HepG2 (cell line): Measurements from ENCODE around the gene PLXDC2. TPM values are rescaled to one million over a fixed set of nuclear protein-coding genes. Genes with fewer than 3 reads are reported as not detected.

ENCODE experiments used
- ATAC-seq: fragments of 200-7000 bp; cut with Tn5 transposase; 3 replicates; pipeline ENCODE4 v1.9.1; 2020; ENCODE audit warnings: mild to moderate bottlenecking, moderate library complexity
- BruUV-seq: library from RNA; stranded (reverse); fragments of 400-500 nt; replicated peaks from 2 replicates; lab custom pipeline; 2021; lab: Mats Ljungman, UMichigan
- CTCF ChIA-PET: fragments of 300-600 bp; formaldehyde crosslinking; extraction: SDS; loops from one replicate; lab custom pipeline; 2021; ENCODE audit warnings: low total read pairs, inconsistent platforms, low intra/inter-chr PET ratio; lab: Yijun Ruan, JAX
- POLR2A ChIA-PET: fragments of 350-600 bp; sonication (Branson Sonifier 250); formaldehyde crosslinking; loops from one replicate; lab custom pipeline; 2020; ENCODE audit warnings: antibody characterized with exemption, inconsistent platforms; lab: Yijun Ruan, JAX
- DNase-seq: peaks from one replicate; pipeline ENCODE4 v3.0.0-alpha.2; 2015; ENCODE audit warnings: low spot score
- FAIRE-seq: peaks from 3 replicates; lab custom pipeline; 2011; peaks lifted over from hg19 to GRCh38; lab: Jason Lieb, UNC
- H2AFZ ChIP-seq: one replicate; pipeline ENCODE4 v1.6.1; 2011; ENCODE audit warnings: low read length, inconsistent platforms
- H3K27ac ChIP-seq: fragments of 300-600 bp; 3 replicates; pipeline ENCODE4 v1.8.0; 2011; ENCODE audit warnings: mixed run types, mild to moderate bottlenecking, mixed read lengths, low read length, inconsistent platforms; ENCODE audit not compliant: insufficient read depth; ENCODE audit errors: extremely low read length
- H3K27me3 ChIP-seq, 2 experiments: fragments of 200-600 bp in 1 of 2; 2 replicates in 1 of 2; 3 replicates in 1 of 2; pipeline versions ENCODE4 v1.6.0 to v1.8.0; 2011; ENCODE audit warnings: low read length in 2 of 2, mild to moderate bottlenecking in 2 of 2, moderate library complexity in 2 of 2, inconsistent platforms in 1 of 2; ENCODE audit not compliant: insufficient read depth in 2 of 2, control insufficient read depth in 1 of 2
- H3K36me3 ChIP-seq, 2 experiments: fragments of 200-600 bp in 1 of 2; replicated peaks in 1 of 2; 2 replicates in 1 of 2; 3 replicates in 1 of 2; pipeline versions ENCODE4 v1.5.1 to v1.8.0; 2011; ENCODE audit warnings: low read length in 2 of 2, inconsistent platforms in 1 of 2; ENCODE audit not compliant: insufficient read depth in 2 of 2, control insufficient read depth in 1 of 2
- H3K4me1 ChIP-seq: 2 replicates; pipeline ENCODE4 v1.5.1; 2012; ENCODE audit warnings: low read length, inconsistent platforms; ENCODE audit not compliant: insufficient read depth
- H3K4me2 ChIP-seq: 2 replicates; pipeline ENCODE4 v1.6.0; 2011; ENCODE audit warnings: low read depth, low read length, inconsistent platforms
- H3K4me3 ChIP-seq, 3 experiments: fragments of 200-600 bp in 1 of 3; sonication (generic), shearing (Covaris generic) in 1 of 3; replicated peaks in 1 of 3; 2 replicates each; pipeline ENCODE4 v1.5.1; 2011 to 2016; ENCODE audit warnings: low read length in 3 of 3, inconsistent platforms in 2 of 3, low read depth in 2 of 3, mild to moderate bottlenecking in 2 of 3, control low read depth in 1 of 3, mixed read lengths in 1 of 3; ENCODE audit not compliant: insufficient read depth in 1 of 3
- H3K79me2 ChIP-seq: one replicate; pipeline ENCODE4 v1.6.1; 2011; ENCODE audit warnings: low read length, inconsistent platforms; ENCODE audit not compliant: insufficient read depth
- H3K9ac ChIP-seq: 2 replicates; pipeline ENCODE4 v1.6.0; 2011; ENCODE audit warnings: mild to moderate bottlenecking, low read depth, low read length, inconsistent platforms; ENCODE audit not compliant: insufficient read depth
- H3K9me3 ChIP-seq: 2 replicates; pipeline ENCODE4 v1.5.1; 2012; ENCODE audit warnings: mild to moderate bottlenecking, low read length
- H4K20me1 ChIP-seq: 2 replicates; pipeline ENCODE4 v1.6.0; 2011; ENCODE audit warnings: inconsistent platforms, mild to moderate bottlenecking, low read length, moderate library complexity; ENCODE audit not compliant: insufficient read depth
- CEBPB ChIP-seq: IDR thresholded peaks from 2 replicates; pipeline ENCODE4 v1.6.1; 2011; ENCODE audit warnings: low read depth, low read length, improper control_type of control experiment, borderline replicate concordance
- GABPB1 ChIP-seq: IDR thresholded peaks from 2 replicates; pipeline ENCODE4 v1.6.1; 2016; ENCODE audit warnings: mild to moderate bottlenecking, missing genetic modification reagents, moderate library complexity, missing compliant biosample characterization
- SMYD3 ChIP-seq: sonication (generic); formaldehyde crosslinking; IDR thresholded peaks from 2 replicates; pipeline ENCODE4 v1.8.1; 2023; ENCODE audit warnings: mild to moderate bottlenecking, missing genetic modification reagents
- SOX13 ChIP-seq, 3 experiments: fragments of 450-650 bp in 1 of 3; sonication (generic) in 1 of 3; formaldehyde crosslinking in 1 of 3; IDR thresholded peaks in 2 of 3; conservative IDR thresholded peaks in 1 of 3; 2 replicates each; pipeline versions ENCODE4 v1.5.0 to v1.6.1; 2016 to 2020; ENCODE audit warnings: antibody characterized with exemption in 1 of 3, mild to moderate bottlenecking in 1 of 3, missing compliant biosample characterization in 1 of 3, missing genetic modification reagents in 1 of 3, moderate library complexity in 1 of 3
- SOX5 ChIP-seq: IDR thresholded peaks from 2 replicates; pipeline ENCODE4 v1.6.1; 2016; ENCODE audit warnings: borderline replicate concordance
- ZNF576 ChIP-seq: sonication (generic); formaldehyde crosslinking; IDR thresholded peaks from 2 replicates; pipeline ENCODE4 v1.4.0; 2020; ENCODE audit warnings: mild to moderate bottlenecking, missing genetic modification reagents
- ZNF75D ChIP-seq: sonication (generic); formaldehyde crosslinking; IDR thresholded peaks from 2 replicates; pipeline ENCODE4 v1.8.1; 2023; ENCODE audit warnings: missing genetic modification reagents, mild to moderate bottlenecking, borderline replicate concordance
- WGBS: methylation state at CpG from one replicate; pipeline ENCODE4 v1.1.6; 2017; ENCODE audit warnings: low lambda C conversion rate; 5-methylcytosine and 5-hydroxymethylcytosine counted together
- in situ Hi-C: cut with HindIII; loops from 2 replicates; pipeline ENCODE4 v1.10.0; 2017; ENCODE audit warnings: low pct_unique_long_range_greater_than_20kb; ENCODE audit not compliant: extremely low pct_ligation_motif_present
- intact Hi-C: fragments of 100-400 bp; cut with micrococcal nuclease; formaldehyde crosslinking; loops from one replicate; pipeline ENCODE4 v1.10.0; 2022; ENCODE audit not compliant: unreplicated experiment
- polyA plus RNA-seq, 8 experiments: library from polyadenylated mRNA; depleted of rRNA in 3 of 8; stranded (reverse) in 7 of 8; unstranded in 1 of 8; fragments of >200 nt; fragmentation: Illumina TruSeq in 4 of 8; extraction: Trizol in 4 of 8; gene quantifications; 2 replicates each; pipeline versions ENCODE4 v1.2.1 to v1.2.3, GENCODE V29; 2011 to 2016; ENCODE audit warnings: low read depth in 4 of 8, missing spikeins in 1 of 8, mixed read lengths in 1 of 8; ENCODE audit not compliant: insufficient read depth in 1 of 8
- total RNA-seq, 5 experiments: library from RNA; depleted of rRNA; stranded (reverse); fragments of >200 nt; fragmentation: Illumina TruSeq; extraction: Trizol; gene quantifications; 2 replicates each; pipeline ENCODE4 v1.2.3, GENCODE V29; 2016; ENCODE audit warnings: low read depth in 1 of 5
- TF ChIP-seq, protein P1 (sequence below): sonication (generic); formaldehyde crosslinking; IDR thresholded peaks from 2 replicates; pipeline ENCODE4 v1.4.0; 2020; ENCODE audit warnings: mild to moderate bottlenecking, missing genetic modification reagents

PLXDC2 gene
- total and polyA plus RNA-seq, 2 of the 13 experiments (the other 11 are each of a cell fraction or from before 2014, with no cell fraction given): 2.1 to 2.4 TPM

DNA sequence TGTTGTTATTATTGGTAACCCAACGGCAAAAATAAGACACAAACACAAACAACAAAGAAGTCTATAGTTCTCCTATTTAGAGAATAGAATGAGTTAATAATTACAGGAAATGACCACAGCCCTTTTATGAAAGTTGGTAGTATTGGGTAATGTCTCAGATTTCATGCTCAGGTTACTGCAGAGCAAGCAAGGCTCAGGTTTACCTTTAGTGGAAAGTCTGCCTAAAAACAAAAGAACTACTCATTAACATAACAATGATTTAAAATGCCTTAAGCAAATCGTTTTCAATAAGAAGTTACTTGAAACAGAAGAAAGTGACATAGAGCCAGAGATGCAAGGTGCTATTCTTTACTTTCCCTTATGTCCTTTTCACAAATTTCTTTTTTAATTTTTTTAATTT is 441.2 kb downstream of the PLXDC2 start:
- no peak for ATAC-seq
- ChIA-PET POLR2A (no interaction called here), CTCF (no interaction called here)
- Histone ChIP-seq H4K20me1 (no peaks in the 10 kb centered on the region), H3K36me3 (no peaks in the 10 kb centered on the region), H3K4me2 (no peak overlapping the region), H3K4me1 (no peaks in the 10 kb centered on the region), H3K79me2 (no peaks in the 10 kb centered on the region), H2AFZ (no peak overlapping the region), H3K27ac (no peak overlapping the region), H3K27me3 (no peaks in the 10 kb centered on the region), H3K9ac (no peak overlapping the region), H3K9me3 (peaks cover 23% of the 10 kb centered on the region), H3K4me3 (no peak overlapping the region)
- no peak for FAIRE-seq
- TF ChIP-seq, protein P1, sequence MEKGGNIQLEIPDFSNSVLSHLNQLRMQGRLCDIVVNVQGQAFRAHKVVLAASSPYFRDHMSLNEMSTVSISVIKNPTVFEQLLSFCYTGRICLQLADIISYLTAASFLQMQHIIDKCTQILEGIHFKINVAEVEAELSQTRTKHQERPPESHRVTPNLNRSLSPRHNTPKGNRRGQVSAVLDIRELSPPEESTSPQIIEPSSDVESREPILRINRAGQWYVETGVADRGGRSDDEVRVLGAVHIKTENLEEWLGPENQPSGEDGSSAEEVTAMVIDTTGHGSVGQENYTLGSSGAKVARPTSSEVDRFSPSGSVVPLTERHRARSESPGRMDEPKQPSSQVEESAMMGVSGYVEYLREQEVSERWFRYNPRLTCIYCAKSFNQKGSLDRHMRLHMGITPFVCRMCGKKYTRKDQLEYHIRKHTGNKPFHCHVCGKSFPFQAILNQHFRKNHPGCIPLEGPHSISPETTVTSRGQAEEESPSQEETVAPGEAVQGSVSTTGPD (CRISPR knock-in tag): no peak
- peak; percentile 42; the same call in 1 of the 2 replicates for TF ChIP-seq CEBPB
- TF ChIP-seq SOX5 (CRISPR knock-in tag): 0 out of 2 replicates have a peak, but pooled peaks have one; percentile 38
- no peak for TF ChIP-seq ZNF75D (CRISPR knock-in tag)
- no peak for TF ChIP-seq GABPB1
- TF ChIP-seq SOX13 (IDR thresholded peaks at IDR 0.05): no peak
- peak in 1 of 2 experiments; percentile 49; a peak in 1 of 4 replicates for TF ChIP-seq SOX13 (CRISPR knock-in tag; conservative IDR thresholded peaks at IDR 0.05 in 1 of 2, IDR thresholded peaks at IDR 0.05 in 1 of 2)
- no peak for TF ChIP-seq SMYD3
- TF ChIP-seq ZNF576 (CRISPR knock-in tag): no peak
- intact Hi-C loops: no loop called here
- no peak for DNase-seq
- in situ Hi-C loops: no loop called here
- 12% methylated on average over 2 of the region's 2 CpGs for WGBS
- no TSS peak for BruUV-seq
